Adrenal gland (tissue), 12 donors: Measurements from ENCODE around the gene CELF6. TPM values are rescaled to one million over a fixed set of nuclear protein-coding genes. Genes with fewer than 3 reads are reported as not detected.

Experiments
- DNase-seq, 7 donors: peaks; one replicate each; pipeline ENCODE4 v3.0.0-alpha.2; 2019 to 2020
- H3K27ac ChIP-seq, 5 donors: fragments of 200-600 bp; sonication (generic) in 4 of 5; 1 replicate in 3 of 5; 2 replicates in 2 of 5; pipeline versions ENCODE4 v1.5.1 to v1.8.0; 2016 to 2020; ENCODE audit warnings: mild to moderate bottlenecking in 1 of 5
- H3K27me3 ChIP-seq: fragments of 200-600 bp; 2 replicates; pipeline ENCODE4 v1.8.0; 2021
- H3K36me3 ChIP-seq, 2 donors: fragments of 200-600 bp; replicated peaks in 1 of 2; 1 replicate in 1 of 2; 2 replicates in 1 of 2; pipeline versions ENCODE4 v1.5.1 to v1.8.0; 2018 to 2022
- H3K4me1 ChIP-seq, 2 donors: fragments of 200-600 bp; replicated peaks in 1 of 2; 1 replicate in 1 of 2; 2 replicates in 1 of 2; pipeline versions ENCODE4 v1.5.1 to v1.8.0; 2018 to 2021
- H3K4me3 ChIP-seq, 4 donors: fragments of 200-600 bp; sonication (generic) in 3 of 4; one replicate each; pipeline ENCODE4 v1.5.1; 2016 to 2018
- H3K9me3 ChIP-seq, 3 donors: fragments of 200-600 bp; sonication (generic) in 1 of 3; replicated peaks in 1 of 3; 1 replicate in 2 of 3; 2 replicates in 1 of 3; pipeline versions ENCODE4 v1.5.1 to v1.8.0; 2016 to 2021
- CTCF ChIP-seq, 6 experiments: fragments of 450-650 bp in 4 of 6; fragments of 200-600 bp in 2 of 6; sonication (generic) in 1 of 6; IDR thresholded peaks; 1 replicate in 5 of 6; 2 replicates in 1 of 6; pipeline versions ENCODE4 v1.5.1 to v1.8.0; 2016 to 2021; ENCODE audit warnings: antibody characterized with exemption in 6 of 6, mild to moderate bottlenecking in 2 of 6, moderate library complexity in 1 of 6
- POLR2A ChIP-seq, 2 donors: fragments of 450-650 bp; IDR thresholded peaks; one replicate each; pipeline ENCODE4 v1.6.1; 2017; ENCODE audit warnings: antibody characterized with exemption in 2 of 2, mild to moderate bottlenecking in 2 of 2, moderate library complexity in 1 of 2
- WGBS, 4 donors: extraction: QIAGEN DNeasy Blood & Tissue Kit in 2 of 4; methylation state at CpG; one replicate each; pipeline versions ENCODE4 v1.1.5 to v1.1.7; 2013 to 2017; 5-methylcytosine and 5-hydroxymethylcytosine counted together
- intact Hi-C, 2 donors: fragments of 100-400 bp; cut with DNase I; formaldehyde crosslinking; loops; one replicate each; pipeline versions ENCODE4 v1.14.1 to v1.15.0; 2022 to 2023
- polyA plus RNA-seq, 3 donors: library from polyadenylated mRNA; stranded (reverse); fragments of 200-250 nt in 2 of 3; fragments of 350-450 nt in 1 of 3; fragmentation: Illumina TruSeq in 1 of 3; extraction: RNeasy Lipid Tissue Mini Kit (QIAGEN cat#74804) in 1 of 3; gene quantifications; one replicate each; pipeline ENCODE4 v1.2.3, GENCODE V29; 2013 to 2014
- total RNA-seq, 9 donors: library from RNA; depleted of rRNA in 4 of 9; stranded (reverse); fragments of >200 nt in 4 of 9; fragments of 120-200 nt in 1 of 9; fragmentation: NEBNext Ultra II Directional in 1 of 9; extraction: Animal tissue kit (Norgen Biotek cat#: 25700) in 1 of 9; gene quantifications; one replicate each; pipeline versions ENCODE4 v1.1.0 to v1.2.4, GENCODE V29; 2013 to 2023
- donor health status: healthy with polysubstance abuse.
- donor health status: Bipolar disorder and iron deficiency.
- donor health status: DM: yes; HTN: yes; CAD: no.
- donor health status: DM: no; HTN: no; CAD: no.
- donor health status: DM: no; HTN: no; CAD: no.
- donor health status: DM: yes; HTN: yes; CAD: no.

The CELF6 gene
- total and polyA plus RNA-seq, 12 donors = 1.2 to 24.1 (median 2.8) TPM

- no peaks in the 10 kb centered on the region for H3K9me3 ChIP-seq
- intact Hi-C loops = no loop called here
- H3K27ac ChIP-seq = no peak overlapping the region
- no peak for DNase-seq
- peaks cover 0 to 37% of the 10 kb centered on the region in 2 donors for H3K36me3 ChIP-seq
- no peak overlapping the region for H3K4me3 ChIP-seq
- peaks cover 0 to 22% of the 10 kb centered on the region in 2 donors for H3K4me1 ChIP-seq
- TF ChIP-seq POLR2A (IDR thresholded peaks at IDR 0.05) = no peak
- 90 to 99% (median 94%) methylated on average over 4 of the region's 4 CpGs for WGBS, 4 donors
- H3K27me3 ChIP-seq = no peaks in the 10 kb centered on the region
Observed at GRCh38 chr15:72269739-72270138, 50.2 kb downstream of the CELF6 start.

GRCh38 chr15:72265031-72265430, 54.9 kb downstream of the CELF6 start:
- peaks cover 0 to 85% of the 10 kb centered on the region in 2 donors for H3K36me3 ChIP-seq
- no peaks in the 10 kb centered on the region for H3K27me3 ChIP-seq
- no peak overlapping the region for H3K27ac ChIP-seq
- no peak for DNase-seq
- TF ChIP-seq CTCF (IDR thresholded peaks at IDR 0.05) (no peak), POLR2A (IDR thresholded peaks at IDR 0.05) (no peak)
- WGBS, 4 donors = 87 to 95% (median 91%) methylated on average over 5 of the region's 5 CpGs
- no peaks in the 10 kb centered on the region for H3K9me3 ChIP-seq
- no peak overlapping the region for H3K4me3 ChIP-seq
- intact Hi-C loops = no loop called here
- H3K4me1 ChIP-seq = no peaks in the 10 kb centered on the region

GRCh38 chr15:72252663-72253299, 67.2 kb downstream of the CELF6 start:
- TF ChIP-seq POLR2A (IDR thresholded peaks at IDR 0.05) (no peak), CTCF (IDR thresholded peaks at IDR 0.05) (no peak)
- Histone ChIP-seq H3K4me3 (no peak overlapping the region), H3K4me1 (peaks cover 10 to 16% of the 10 kb centered on the region in 2 donors), H3K9me3 (no peaks in the 10 kb centered on the region), H3K36me3 (peaks cover 0 to 99% of the 10 kb centered on the region in 2 donors), H3K27ac (no peak overlapping the region), H3K27me3 (no peaks in the 10 kb centered on the region)
- no peak for DNase-seq
- 94 to 98% (median 97%) methylated on average over 10 of the region's 10 CpGs for WGBS, 4 donors
- intact Hi-C loops = loop anchor here in 1 of 2 donors (5.0 kb wide), 1 partner anchor 50 kb away; no protein-coding TSS in a partner anchor

GRCh38 chr15:72249142-72249810, 70.7 kb downstream of the CELF6 start:
- Histone ChIP-seq H3K4me1 (peaks cover 10 to 16% of the 10 kb centered on the region in 2 donors), H3K36me3 (peaks cover 0 to 80% of the 10 kb centered on the region in 2 donors), H3K27ac (peak overlapping the region in 1 of 5 donors; percentile 35), H3K27me3 (no peaks in the 10 kb centered on the region), H3K9me3 (no peaks in the 10 kb centered on the region), H3K4me3 (no peak overlapping the region)
- TF ChIP-seq POLR2A (IDR thresholded peaks at IDR 0.05) = no peak
- no peak for TF ChIP-seq CTCF (IDR thresholded peaks at IDR 0.05)
- intact Hi-C loops = no loop called here
- WGBS, 4 donors = 69 to 86% (median 75%) methylated on average over 3 of the region's 3 CpGs
- no peak for DNase-seq
